ENCODE results near the gene UCP2.

The UCP2 gene

GRCh38 chr11:74009675-74010305 is 27.1 kb upstream of the UCP2 start:
- no peak for TF ChIP-seq CTCF (IDR thresholded peaks at IDR 0.05; ENCODE audit: control insufficient read depth, extremely low read depth, insufficient read depth)
- H3K4me3 ChIP-seq (ENCODE audit: low read depth, low read length): no peak overlapping the region
- DNase-seq (ENCODE audit: low read depth): no peak

GRCh38 chr11:74009230-74009547 is 26.5 kb upstream of the UCP2 start:
- H3K4me3 ChIP-seq (ENCODE audit: low read depth, low read length): no peak overlapping the region
- DNase-seq (ENCODE audit: low read depth): no peak
- TF ChIP-seq CTCF (IDR thresholded peaks at IDR 0.05; ENCODE audit: control insufficient read depth, extremely low read depth, insufficient read depth): no peak

- DNase-seq (ENCODE audit: low read depth): no peak
- TF ChIP-seq CTCF (IDR thresholded peaks at IDR 0.05; ENCODE audit: control insufficient read depth, extremely low read depth, insufficient read depth): no peak
Measured at GRCh38 chr11:74008373-74009229, 26.0 kb upstream of the UCP2 start, which contains the start of gene UCP3. TSS of gene UCP3 (minus strand) at chr11:74009085. CDS start at chr11:74007042, 2,043 bp downstream.

GRCh38 chr11:74007691-74008372 is 25.2 kb upstream of the UCP2 start:
- DNase-seq (ENCODE audit: low read depth): no peak
- no peak overlapping the region for H3K4me3 ChIP-seq (ENCODE audit: low read depth, low read length)
- TF ChIP-seq CTCF (IDR thresholded peaks at IDR 0.05; ENCODE audit: control insufficient read depth, extremely low read depth, insufficient read depth): no peak

More at GRCh38 chr11:74008373-74009229, 26.0 kb upstream of the UCP2 start, which contains the start of gene UCP3:
- no peak within 1 kb of the TSS for H3K4me3 ChIP-seq (ENCODE audit: low read depth, low read length)

GRCh38 chr11:74006743-74007304 is 24.2 kb upstream of the UCP2 start:
- no peak for TF ChIP-seq CTCF (IDR thresholded peaks at IDR 0.05; ENCODE audit: control insufficient read depth, extremely low read depth, insufficient read depth)
- no peak for DNase-seq (ENCODE audit: low read depth)
- H3K4me3 ChIP-seq (ENCODE audit: low read depth, low read length): no peak overlapping the region

GRCh38 chr11:74005721-74006517 is 23.3 kb upstream of the UCP2 start:
- DNase-seq (ENCODE audit: low read depth): no peak
- no peak overlapping the region for H3K4me3 ChIP-seq (ENCODE audit: low read depth, low read length)
- no peak for TF ChIP-seq CTCF (IDR thresholded peaks at IDR 0.05; ENCODE audit: control insufficient read depth, extremely low read depth, insufficient read depth)

Measured in LNCaP clone FGC (cell line).